Left forelimb (tissue), 1 donor: ENCODE measurements around the gene MCAT.
A peak's percentile ranks its signal among the peaks of the same experiment; 100 is the strongest.

Source experiments
- DNase-seq: peaks from one replicate; pipeline ENCODE4 v3.0.0-alpha.2; 2018; ENCODE audit warnings: low spot score

Gene MCAT

GRCh38 chr22:43090130-43090789, 52.9 kb downstream of the MCAT start:
- DNase-seq = no peak

- DNase-seq = peak; percentile 90
Observed at GRCh38 chr22:43088984-43089717, 54.0 kb downstream of the MCAT start, which contains the start of gene TTLL1. TTLL1 (minus strand) TSS chr22:43089391; CDS start chr22:43075586, 13,805 bp downstream.

DNA sequence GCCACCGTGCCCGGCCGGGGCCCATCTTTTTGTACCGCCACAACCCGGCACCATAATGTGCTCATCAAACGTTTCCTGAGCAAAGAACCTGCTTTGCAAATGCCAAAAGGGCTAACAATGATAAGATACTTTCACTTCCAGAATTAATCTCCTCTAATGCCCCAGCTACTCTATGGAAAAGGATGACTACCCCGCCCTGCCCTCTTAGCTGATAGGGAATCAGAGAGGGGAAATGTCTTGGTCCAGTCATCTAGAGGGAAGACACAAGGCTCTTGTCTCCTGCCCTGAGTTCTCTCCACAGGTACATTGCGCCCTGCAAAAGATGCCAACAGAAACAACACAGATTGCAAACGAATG, 54.6 kb downstream of the MCAT start:
- DNase-seq = no peak

GRCh38 chr22:43085658-43086606, 57.3 kb downstream of the MCAT start:
- no peak for DNase-seq
